GM19193 (cell line): ENCODE data around the gene CASP9.

ENCODE experiments used
- POLR2A ChIP-seq: IDR thresholded peaks from 4 replicates; pipeline ENCODE4 v1.6.1; 2011; ENCODE audit not compliant: insufficient read depth, insufficient read length; ENCODE audit errors: extremely low read depth

CASP9 gene

GRCh38 chr1:15483971-15484370 lies 40.0 kb downstream of the CASP9 start:
- TF ChIP-seq POLR2A: no peak

DNA sequence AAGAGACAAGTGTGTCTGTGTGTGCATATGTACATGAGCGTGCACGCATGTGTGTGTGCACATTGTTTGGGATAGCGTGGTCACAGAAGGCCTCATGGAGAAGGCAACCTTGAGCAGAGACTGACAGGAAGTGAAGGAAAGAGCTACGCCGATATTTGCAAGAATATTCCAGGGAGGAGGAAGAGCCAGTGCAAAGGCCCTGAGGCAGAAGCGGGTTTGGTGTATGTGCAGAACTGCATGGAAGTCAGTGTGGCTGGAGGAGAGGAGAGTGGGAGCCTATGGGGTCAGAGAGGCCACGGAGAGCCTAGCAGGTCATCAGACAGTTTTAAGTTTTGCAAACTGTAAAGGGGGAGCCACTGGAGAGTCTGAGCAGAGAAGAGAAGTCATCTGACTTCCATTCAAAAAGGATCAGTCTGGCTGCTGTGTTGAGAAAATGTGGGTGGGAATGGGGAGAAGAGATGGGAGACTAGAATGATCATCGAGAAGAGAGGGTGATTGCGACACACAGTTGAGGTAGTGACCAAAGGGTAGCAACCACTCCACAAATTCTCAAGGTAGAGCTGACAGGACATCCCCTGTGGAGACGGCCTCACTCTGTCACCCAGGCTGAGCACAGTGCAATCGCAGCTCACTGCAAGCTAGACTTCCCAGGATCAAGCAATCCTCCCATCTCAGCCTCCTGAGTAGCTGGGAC lies 44.2 kb downstream of the CASP9 start:
- TF ChIP-seq POLR2A: no peak

- TF ChIP-seq POLR2A: no peak
Observed at GRCh38 chr1:15477646-15478212, 46.3 kb downstream of the CASP9 start.

GRCh38 chr1:15476927-15477326 lies 47.1 kb downstream of the CASP9 start:
- TF ChIP-seq POLR2A: no peak

DNA sequence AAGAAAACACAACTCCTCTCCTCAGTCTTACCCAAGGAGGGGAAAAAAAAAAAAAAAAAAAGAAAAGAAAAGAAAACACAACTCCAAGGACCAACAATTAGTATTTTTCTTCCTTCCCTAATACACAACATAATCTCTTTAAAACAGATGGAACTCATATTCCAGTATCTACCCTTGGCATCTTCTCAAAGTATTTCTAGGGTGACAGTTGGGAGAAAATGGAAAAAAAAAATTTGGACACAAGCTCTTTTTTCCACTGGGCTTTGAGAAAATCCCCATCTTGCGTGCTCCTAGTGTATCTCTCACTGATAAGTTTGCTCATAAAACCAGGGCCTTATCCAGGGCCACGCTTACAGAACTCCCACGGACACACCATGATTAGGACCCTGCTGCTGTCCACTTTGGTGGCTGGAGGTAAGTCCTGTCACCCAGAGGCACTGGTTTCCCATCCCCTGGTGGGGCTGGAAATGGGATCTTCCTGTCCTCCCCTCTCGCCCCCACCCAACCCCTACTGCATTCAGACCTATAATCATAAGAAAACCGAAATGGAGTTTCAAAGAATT lies 48.2 kb downstream of the CASP9 start, which contains the start of gene CELA2B:
Gene CELA2B (plus strand): TSS at position 353 of the 563 bp plus-strand sequence. CDS start 22 bp downstream, at position 375.
- no peak for TF ChIP-seq POLR2A

GRCh38 chr1:15472587-15472986 lies 51.4 kb downstream of the CASP9 start:
- no peak for TF ChIP-seq POLR2A

GRCh38 chr1:15469361-15469760 lies 54.7 kb downstream of the CASP9 start:
- no peak for TF ChIP-seq POLR2A

DNA sequence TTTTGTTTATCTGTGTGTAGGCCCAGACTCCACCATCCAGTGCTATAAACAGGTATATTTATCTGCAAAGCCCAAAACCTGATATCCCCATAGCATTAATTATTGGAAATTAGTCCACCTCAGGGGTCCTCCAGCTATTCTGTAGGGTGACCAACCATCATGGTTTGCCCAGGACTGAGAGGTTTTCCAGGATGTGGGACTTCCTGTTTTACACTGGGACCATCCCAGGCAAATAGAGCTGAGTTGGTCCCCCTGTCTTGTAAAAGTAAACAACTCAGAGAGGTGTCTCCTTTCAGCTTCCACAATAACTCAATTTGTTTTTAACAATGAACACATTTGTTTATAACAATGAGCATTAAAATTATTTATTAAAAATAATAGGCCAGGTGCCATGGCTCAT lies 55.9 kb downstream of the CASP9 start:
- TF ChIP-seq POLR2A: no peak

DNA sequence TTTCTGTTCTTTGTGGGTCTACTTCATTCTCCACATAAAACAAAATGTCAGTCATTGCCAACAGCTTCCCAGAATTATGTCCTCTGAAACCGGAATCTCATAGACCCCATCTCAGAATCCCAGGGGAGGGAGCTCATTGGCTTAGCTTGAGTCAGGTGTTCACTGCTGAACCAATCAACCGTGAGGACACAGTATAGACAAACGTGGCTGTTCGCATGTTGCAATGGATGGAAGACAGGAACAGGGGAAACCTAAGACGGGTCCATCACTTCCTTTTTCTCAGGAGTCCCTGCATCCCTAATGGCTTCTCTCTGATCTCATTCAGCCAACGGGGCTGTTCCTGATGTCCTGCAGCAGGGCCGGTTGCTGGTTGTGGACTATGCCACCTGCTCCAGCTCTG lies 58.3 kb downstream of the CASP9 start:
- no peak for TF ChIP-seq POLR2A

DNA sequence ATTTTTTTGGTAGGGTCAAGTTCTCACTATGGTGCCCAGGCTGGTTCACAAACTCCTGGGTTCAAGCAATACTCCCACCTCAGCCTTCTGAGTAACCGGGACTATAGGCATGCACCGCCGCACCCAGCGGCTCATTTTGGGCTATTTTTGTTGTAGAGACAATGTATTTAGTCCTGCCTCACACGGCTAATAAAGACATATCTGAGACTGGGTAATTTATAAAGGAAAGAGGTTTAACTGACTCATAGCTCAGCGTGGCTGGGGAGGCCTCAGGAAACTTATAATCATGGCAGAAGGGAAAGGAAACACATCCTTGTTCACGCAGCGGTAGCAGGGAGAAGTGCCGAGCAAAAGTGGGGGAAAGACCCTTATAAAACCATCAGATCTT lies 63.3 kb downstream of the CASP9 start:
- TF ChIP-seq POLR2A: no peak

DNA sequence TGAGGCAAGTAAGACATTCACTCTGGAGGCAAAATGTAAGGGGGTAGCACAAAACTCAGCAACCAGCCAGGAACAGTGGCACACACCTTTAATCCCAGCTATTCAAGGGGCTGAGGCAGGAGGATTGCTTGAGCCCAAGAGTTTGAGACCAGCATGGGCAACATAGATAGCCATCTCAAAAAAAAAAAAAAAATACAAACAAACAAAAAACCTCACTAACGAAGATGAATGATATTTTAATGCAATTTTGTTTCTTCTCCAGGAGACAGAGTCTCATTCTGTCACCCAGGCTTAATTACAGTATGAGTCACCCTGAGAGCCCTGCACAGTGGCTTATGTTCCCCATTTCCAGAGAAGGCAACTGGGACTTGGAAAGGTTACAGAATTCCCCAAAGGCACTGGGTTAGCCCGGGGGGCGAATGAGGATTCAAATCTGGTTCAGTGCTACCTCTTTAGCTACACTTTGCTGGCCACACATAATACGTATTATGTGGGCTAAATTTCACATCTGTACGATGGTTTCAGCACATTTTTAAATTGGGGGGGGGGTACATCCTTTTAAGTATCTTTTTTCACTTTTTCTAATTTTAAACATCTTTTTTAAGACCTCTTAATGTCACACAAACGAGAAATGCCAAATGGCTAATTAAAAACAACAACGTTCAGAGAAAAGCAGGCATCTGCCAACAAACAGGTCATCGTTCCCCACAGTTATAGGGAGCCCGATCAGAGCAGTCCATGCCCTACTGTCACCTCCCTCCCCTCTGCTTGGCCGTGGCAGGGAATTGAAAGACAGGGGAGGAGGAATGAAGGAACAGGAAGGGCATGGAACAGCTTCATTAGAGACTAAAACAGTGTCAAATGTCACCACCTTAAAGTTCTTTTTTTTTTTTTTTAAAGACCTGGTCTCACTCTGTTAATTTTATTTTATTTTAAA lies 64.0 kb downstream of the CASP9 start:
- TF ChIP-seq POLR2A: no peak

DNA sequence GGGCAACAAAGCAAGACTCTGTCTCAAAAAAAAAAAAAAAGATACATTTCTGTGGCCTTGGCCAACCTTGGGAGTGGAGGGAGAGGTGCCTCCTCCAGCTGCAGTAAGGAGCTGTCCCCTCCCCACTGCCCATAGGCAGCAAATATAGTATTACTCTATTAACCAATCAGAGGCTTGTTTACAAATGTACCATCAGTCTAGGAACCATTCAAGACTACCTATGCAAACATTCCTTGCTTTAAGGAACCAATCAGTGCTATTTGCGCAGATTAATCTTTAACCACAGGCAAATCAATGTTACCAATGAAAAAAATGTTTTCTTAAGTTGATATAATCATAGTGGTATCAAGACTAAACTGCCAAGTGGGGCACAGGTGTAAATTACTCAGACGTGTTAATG lies 66.4 kb downstream of the CASP9 start:
- TF ChIP-seq POLR2A: no peak

DNA sequence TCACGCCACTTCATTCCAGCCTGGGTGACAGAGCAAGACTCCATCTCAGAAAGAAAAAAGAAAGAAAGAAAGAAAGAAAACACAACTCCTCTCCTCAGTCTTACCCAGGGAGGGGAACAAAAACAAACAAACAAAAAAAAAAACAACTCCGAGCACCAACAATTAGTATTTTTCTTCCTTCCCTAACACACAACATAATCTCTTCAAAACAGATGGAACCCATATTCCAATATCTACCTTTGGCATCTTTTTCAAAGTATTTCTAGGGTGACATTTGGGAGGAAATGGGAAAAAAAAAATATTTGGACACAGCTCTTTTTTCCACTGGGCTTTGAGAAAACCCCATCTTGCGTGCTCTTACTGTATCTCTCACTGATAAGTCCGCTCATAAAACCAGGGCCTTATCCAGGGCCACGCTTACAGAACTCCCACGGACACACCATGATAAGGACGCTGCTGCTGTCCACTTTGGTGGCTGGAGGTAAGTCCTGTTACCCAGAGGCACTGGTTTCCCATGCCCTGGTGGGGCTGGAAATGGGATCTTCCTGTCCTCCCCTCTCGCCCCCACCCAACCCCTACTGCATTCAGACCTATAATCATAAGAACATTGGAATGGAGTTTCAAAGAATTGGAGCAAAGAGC lies 67.6 kb downstream of the CASP9 start, which contains the start of gene CELA2A:
Gene CELA2A (plus strand): TSS at position 420 of the 642 bp plus-strand sequence. CDS start 22 bp downstream, at position 442.
- TF ChIP-seq POLR2A: no peak

DNA sequence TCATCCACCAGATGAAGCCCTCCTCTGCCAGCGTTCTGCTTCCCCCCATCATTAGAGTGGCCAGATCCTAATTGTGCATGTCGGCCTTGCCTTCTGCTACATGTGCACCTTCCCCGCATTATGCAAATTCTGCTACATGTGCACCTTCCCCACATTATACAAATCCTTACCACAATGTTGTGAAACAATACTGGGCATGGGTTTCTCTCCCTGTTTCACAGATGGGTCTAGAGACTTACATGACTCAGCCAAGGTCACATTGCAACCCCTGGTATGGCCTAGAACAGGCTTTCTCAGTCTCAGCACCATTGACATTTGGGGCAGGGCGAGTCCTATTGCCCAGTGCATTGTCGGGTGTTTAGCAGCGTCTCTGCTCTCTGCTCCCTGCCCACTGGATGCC lies 68.5 kb downstream of the CASP9 start:
- TF ChIP-seq POLR2A: no peak
